NCI-H2171 (cell line): ENCODE data around the gene CAMSAP1.
"Not testable (repeated sequence)": the region's sequence is repeated elsewhere in the genome, so short reads cannot be mapped to it uniquely, and the experiment has no call there.

ENCODE experiments used
- DNase-seq: peaks from one replicate; lab custom pipeline; 2025; lab: John Stamatoyannopoulos, UW

The CAMSAP1 gene

GRCh38 chr9:135907431-135908092, at the start of gene CAMSAP1:
Gene CAMSAP1, minus strand, starts transcription at chr9:135907546. Its CDS starts 387 bp downstream, at chr9:135907159.
- peak; percentile 97 for DNase-seq

DNA sequence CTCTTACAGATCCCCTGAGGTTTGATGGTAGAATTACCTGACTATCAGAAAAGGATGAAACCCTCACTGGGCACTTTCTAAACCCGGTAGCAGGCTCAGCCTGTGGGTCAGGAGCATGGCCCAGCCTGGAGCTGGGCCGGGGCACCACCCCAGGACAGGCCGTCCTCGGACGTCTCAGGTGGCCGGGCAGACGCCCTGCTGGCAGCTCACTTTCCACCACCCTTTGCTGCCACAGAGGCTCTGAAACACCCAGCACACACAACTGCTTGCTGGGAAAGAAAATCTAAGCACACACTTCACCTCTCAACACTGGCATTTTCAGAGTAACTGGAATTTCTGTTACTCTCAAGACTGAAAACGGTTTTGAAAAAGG, 49.4 kb upstream of the CAMSAP1 start:
- no peak for DNase-seq

- no peak for DNase-seq
Measured at GRCh38 chr9:135955934-135956801, 48.8 kb upstream of the CAMSAP1 start.

DNA sequence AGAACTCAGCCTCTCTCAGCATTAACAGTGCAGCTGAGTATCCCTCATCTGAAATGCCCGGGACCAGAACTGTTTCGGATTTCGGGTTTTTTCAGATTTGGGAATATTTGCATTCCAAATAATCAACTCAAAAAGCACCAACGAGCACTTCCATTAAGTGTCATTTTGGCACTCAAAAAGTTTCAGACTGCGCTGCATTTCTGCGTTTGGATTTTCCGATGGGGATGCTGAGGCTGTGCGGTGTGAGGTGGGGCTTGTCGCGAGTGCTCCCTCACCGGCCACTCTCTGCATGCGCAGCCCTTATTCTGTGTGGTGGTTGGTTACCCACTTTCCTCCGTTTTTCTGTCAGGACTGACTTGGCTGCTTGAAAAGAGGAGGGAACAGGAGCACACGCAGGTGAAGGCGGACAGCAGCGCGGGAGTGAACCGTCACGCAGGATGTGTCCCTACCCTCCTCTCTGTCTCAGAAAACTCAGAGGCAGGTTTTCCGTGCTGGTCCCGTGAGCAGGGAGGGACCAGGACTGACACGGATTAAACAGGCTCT, 45.4 kb upstream of the CAMSAP1 start:
- no peak for DNase-seq

- DNase-seq = peak; percentile 73
Measured at GRCh38 chr9:135951889-135952663, 44.7 kb upstream of the CAMSAP1 start.

DNA sequence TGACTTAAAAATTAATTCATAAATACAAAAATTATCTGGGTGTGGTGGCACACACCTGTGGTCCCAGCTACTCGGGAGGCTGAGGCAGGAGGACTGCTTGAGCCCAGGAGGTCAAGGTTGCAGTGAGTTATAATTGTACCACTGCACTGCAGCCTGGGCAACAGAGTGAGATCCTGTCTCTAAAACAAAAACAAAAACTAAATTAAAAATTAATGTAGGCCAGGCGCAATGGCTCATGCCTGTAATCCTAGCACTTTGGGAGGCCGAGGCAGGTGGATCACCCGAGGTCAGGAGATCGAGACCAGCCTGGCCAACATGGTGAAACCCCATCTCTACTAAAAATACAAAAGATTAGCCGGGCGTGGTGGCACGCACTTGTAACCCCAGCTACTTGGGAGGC, 44.0 kb upstream of the CAMSAP1 start:
- not testable (repeated sequence) for DNase-seq

GRCh38 chr9:135950841-135951240, 43.5 kb upstream of the CAMSAP1 start:
- DNase-seq = not testable (repeated sequence)

DNA sequence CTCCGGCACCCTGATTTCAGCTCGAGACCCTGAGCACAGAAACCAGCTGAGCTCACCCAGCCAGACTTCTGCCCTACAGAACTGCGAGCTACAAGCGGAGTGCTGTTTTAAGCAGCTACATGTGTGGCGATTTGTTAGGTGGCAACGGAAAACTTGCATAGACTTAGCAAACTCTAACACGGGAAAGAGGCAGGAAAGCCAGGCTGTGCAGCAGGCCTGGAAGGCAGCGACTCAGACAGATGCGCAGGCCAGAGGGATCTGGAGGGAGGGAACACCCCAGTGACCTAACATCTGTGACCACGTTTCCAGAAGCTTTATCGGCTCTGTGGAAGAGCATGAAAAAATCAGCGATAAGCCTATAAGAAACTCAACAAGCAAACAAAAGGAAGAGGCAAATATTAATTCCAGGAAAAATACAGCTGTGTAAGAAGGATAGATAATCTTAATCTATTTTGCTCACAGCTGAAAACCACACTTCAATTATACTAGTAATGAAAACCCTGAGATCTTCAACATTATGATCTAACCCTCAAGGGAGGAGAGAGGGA, 42.9 kb upstream of the CAMSAP1 start:
- no peak for DNase-seq

GRCh38 chr9:135949501-135950134, 42.3 kb upstream of the CAMSAP1 start:
- DNase-seq = no peak

DNA sequence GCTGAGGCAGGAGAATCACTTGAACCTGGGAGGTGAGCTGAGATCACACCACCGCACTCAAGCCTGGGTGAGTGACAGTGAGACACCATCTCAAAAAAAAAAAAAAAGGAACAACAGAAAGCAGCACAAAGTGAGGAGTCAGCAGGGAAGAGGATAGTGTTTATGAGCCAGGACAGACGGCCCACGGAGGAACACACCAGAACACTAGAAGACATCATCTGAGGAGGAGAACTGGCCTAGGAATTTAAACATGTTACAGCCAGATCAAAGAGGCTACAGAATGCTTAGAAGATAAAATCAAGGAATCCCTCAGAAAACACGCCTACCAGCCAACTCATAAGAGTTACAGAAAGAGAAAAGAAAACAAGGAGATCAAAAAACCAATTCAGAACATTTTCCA, 41.6 kb upstream of the CAMSAP1 start:
- no peak for DNase-seq

DNA sequence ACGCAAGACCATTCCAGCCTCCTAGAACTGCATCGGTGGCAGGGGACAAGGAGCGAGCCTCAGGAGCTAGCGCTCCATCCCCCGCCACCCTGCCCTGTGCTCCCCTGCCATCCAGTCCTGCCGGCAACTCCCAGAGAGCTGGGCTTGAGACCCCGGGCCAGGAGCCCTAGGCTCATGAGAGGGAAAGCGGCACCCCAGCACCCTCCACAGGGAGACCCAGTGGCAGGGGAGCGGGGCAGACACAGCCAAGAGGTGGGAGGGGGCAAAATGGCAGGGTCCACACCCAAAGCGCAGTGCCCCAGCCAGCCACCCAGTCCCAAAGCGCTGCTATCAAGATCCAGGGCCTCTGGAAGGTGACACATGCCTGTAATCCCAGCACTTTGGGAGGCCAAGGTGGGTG, 41.1 kb upstream of the CAMSAP1 start:
- DNase-seq = no peak

DNA sequence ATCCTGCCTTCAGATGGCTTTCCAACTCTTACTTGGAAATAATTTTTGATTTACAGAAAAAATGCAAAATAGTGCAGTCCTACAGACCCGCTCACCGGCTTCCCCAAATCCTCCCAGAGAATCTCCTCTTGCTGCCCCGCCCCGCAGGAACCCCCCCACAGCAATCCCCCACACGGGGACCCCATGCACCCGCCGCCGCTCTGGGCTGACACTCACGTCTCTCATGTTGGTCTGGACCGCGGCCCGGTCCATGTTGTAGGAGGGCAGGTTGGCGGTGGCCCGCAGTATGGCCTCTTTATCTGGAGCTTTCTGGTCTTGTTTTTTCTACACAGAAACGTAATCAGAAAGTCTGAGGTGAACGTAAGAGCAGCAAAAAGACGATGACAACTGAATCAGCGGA, 40.2 kb upstream of the CAMSAP1 start:
- DNase-seq = no peak

DNA sequence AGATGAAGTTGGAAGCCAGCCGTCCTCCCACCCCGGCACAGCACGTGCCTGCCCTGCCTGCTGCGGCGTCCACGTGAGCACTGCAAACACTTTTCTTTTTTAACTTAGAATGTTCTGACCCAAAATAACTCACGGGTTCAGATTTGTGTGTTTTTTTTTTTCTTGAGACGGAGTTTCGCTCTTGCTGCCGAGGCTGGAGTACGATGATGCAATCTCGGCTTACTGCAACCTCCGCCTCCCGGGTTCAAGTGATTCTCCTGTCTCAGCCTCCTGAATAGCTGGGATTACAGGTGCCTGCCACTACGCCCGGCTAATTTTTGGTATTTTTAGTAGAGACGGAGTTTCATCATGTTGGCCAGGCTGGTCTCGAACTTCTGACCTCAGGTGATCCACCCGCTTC, 39.8 kb upstream of the CAMSAP1 start:
- DNase-seq = not testable (repeated sequence)

DNA sequence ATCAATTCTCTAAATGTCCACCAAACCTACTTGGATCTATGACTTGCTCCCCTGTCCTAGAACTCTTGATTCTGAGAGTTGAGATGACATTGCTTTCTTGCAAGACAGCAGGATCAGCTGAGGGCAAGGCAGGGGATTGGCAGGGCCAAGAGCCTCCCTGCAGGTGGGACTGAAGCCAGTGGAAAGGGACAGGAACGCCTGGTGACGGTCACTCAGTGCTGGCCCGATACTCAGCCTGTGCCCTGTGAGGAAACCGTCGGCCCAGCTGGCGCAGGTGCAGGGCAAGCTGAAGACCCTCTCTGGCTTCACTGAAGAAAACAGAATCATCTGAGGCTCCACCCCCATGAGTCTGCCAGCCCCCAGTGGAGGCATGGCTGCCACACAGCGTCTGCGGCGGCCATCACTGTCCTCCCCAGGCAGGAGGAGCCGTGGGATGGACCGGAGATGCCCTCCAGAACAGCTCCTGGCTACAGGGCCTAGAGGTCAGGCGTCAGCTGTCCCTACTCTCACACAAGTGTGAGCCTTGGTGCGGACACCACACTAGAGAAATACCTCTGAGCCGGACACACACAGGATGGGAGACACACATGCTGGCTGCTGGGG, 39.1 kb upstream of the CAMSAP1 start:
- DNase-seq = no peak

DNA sequence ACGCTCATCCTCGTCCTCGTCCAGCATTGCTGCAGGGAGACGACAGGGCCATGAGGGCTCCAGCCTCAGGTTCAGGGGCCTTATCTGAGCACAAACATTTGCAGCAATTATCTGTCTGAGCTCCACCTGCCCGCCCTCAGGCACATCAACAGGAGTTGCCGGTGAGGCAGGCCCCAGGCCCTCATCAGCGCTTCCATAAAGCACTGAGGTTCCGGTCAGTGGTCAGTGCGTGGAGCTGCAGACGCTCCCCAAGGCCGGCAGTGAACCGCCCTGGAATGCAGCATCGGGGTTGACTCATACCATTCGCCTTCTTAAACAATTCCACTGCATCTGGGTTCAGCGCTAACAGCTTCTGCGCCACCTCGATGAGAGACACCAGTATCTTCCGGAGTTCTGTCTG, 38.6 kb upstream of the CAMSAP1 start:
- DNase-seq = no peak

DNA sequence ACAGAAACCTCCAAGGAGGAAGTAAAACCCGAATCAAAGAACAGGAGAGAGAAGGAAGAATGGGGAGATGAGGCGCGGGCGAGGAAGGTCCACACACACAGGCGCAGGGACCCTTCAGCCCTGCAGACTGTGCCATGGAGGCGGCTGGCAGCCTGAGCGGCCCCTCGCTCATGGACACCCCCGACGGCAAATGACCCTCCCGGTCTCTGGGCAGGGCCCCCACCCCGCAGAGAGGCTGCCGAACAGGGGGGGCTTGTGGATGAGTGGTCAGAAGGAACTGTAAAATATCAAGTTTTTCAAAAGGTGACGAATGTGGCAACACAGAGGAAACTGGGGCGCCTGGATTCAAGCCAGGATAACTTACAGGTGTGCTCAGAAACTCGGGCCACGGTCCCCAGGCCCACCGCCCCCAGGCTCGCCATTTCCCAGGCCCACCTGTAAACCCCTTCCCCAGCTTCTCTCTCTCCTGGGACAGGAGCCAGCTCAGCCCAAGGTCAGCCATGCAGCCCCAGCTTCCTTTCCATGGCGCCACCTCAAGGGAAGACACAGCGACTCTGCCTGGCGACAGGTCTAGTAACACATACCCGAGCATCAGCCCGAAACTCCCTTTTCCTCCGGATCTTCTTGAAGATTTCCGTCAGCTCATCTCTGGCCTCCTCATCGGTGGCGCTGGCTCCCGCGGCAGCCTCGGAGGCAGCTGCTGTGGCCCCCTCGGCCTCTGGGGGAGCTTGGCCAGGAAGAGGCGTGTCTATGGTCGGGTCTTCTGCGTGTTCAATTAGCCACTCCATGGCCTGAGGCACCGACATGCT, 37.3 kb upstream of the CAMSAP1 start:
- DNase-seq = no peak

- DNase-seq = not testable (repeated sequence)
Measured at GRCh38 chr9:135943604-135944003, 36.3 kb upstream of the CAMSAP1 start.

- DNase-seq = no peak
Measured at GRCh38 chr9:135941288-135941995, 34.1 kb upstream of the CAMSAP1 start.
